ENCODE results near the gene CAPN13.

The CAPN13 gene

GRCh38 chr2:30761226-30761625 lies 46.0 kb downstream of the CAPN13 start:
- Histone ChIP-seq H3K27me3 (ENCODE audit: insufficient read depth, low read depth, severe bottlenecking) (no peaks in the 10 kb centered on the region), H3K4me3 (ENCODE audit: low read depth, low read length) (no peak overlapping the region), H3K9me3 (ENCODE audit: severe bottlenecking) (peaks cover 3% of the 10 kb centered on the region), H3K36me3 (no peaks in the 10 kb centered on the region), H3K27ac (no peak overlapping the region)
- no peak for DNase-seq
- TF ChIP-seq, protein P1, sequence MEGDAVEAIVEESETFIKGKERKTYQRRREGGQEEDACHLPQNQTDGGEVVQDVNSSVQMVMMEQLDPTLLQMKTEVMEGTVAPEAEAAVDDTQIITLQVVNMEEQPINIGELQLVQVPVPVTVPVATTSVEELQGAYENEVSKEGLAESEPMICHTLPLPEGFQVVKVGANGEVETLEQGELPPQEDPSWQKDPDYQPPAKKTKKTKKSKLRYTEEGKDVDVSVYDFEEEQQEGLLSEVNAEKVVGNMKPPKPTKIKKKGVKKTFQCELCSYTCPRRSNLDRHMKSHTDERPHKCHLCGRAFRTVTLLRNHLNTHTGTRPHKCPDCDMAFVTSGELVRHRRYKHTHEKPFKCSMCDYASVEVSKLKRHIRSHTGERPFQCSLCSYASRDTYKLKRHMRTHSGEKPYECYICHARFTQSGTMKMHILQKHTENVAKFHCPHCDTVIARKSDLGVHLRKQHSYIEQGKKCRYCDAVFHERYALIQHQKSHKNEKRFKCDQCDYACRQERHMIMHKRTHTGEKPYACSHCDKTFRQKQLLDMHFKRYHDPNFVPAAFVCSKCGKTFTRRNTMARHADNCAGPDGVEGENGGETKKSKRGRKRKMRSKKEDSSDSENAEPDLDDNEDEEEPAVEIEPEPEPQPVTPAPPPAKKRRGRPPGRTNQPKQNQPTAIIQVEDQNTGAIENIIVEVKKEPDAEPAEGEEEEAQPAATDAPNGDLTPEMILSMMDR (IDR thresholded peaks at IDR 0.05; ENCODE audit: low read depth, low read length): no peak

GRCh38 chr2:30759481-30759880 lies 47.8 kb downstream of the CAPN13 start:
- Histone ChIP-seq H3K36me3 (no peaks in the 10 kb centered on the region), H3K27me3 (ENCODE audit: insufficient read depth, low read depth, severe bottlenecking) (no peaks in the 10 kb centered on the region), H3K27ac (no peak overlapping the region), H3K4me3 (ENCODE audit: low read depth, low read length) (no peak overlapping the region), H3K9me3 (ENCODE audit: severe bottlenecking) (peaks cover 3% of the 10 kb centered on the region)
- TF ChIP-seq, protein P1 (IDR thresholded peaks at IDR 0.05; ENCODE audit: low read depth, low read length): no peak
- DNase-seq: no peak

DNA sequence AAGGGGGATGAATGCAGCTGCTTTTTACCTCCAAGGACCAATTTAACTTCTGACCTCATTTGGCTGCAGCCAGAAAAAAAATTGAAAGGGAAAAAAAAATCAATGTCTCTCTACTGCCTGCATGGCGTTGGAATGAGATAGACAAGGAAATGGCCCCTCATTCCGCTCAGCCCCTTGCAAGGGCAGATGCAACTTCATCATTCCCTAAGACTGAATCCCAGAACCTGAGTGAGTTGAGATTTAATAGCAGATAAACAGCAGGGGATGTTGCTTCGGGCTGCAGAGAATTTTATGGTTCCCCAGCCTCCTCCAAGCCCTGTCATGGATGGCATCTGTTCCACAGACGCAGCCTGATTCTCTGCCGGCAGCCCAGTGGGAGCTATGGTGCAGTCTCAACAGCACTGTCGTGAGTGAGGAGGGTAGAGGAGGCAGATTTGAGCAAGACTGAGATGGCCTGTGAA lies 49.0 kb downstream of the CAPN13 start:
- TF ChIP-seq, protein P1 (IDR thresholded peaks at IDR 0.05; ENCODE audit: low read depth, low read length): no peak
- Histone ChIP-seq H3K27ac (no peak overlapping the region), H3K4me3 (ENCODE audit: low read depth, low read length) (no peak overlapping the region), H3K36me3 (no peaks in the 10 kb centered on the region), H3K27me3 (ENCODE audit: insufficient read depth, low read depth, severe bottlenecking) (no peaks in the 10 kb centered on the region), H3K9me3 (ENCODE audit: severe bottlenecking) (peaks cover 3% of the 10 kb centered on the region)
- DNase-seq: no peak

- TF ChIP-seq, protein P1 (IDR thresholded peaks at IDR 0.05; ENCODE audit: low read depth, low read length): no peak
- Histone ChIP-seq H3K36me3 (no peaks in the 10 kb centered on the region), H3K4me3 (ENCODE audit: low read depth, low read length) (no peak overlapping the region), H3K27me3 (ENCODE audit: insufficient read depth, low read depth, severe bottlenecking) (no peaks in the 10 kb centered on the region), H3K9me3 (ENCODE audit: severe bottlenecking) (peaks cover 3% of the 10 kb centered on the region), H3K27ac (no peak overlapping the region)
- no peak for DNase-seq
Observed at GRCh38 chr2:30757749-30758148, 49.5 kb downstream of the CAPN13 start.

- H3K4me3 ChIP-seq (ENCODE audit: low read depth, low read length): no peak overlapping the region
- DNase-seq: no peak
- TF ChIP-seq, protein P1 (IDR thresholded peaks at IDR 0.05; ENCODE audit: low read depth, low read length): no peak
- no peaks in the 10 kb centered on the region for H3K27me3 ChIP-seq (ENCODE audit: insufficient read depth, low read depth, severe bottlenecking)
- H3K27ac ChIP-seq: no peak overlapping the region
- H3K36me3 ChIP-seq: no peaks in the 10 kb centered on the region
- H3K9me3 ChIP-seq (ENCODE audit: severe bottlenecking): peaks cover 3% of the 10 kb centered on the region
Observed at GRCh38 chr2:30756971-30757370, 50.3 kb downstream of the CAPN13 start.

- H3K27ac ChIP-seq: no peak overlapping the region
- H3K36me3 ChIP-seq: no peaks in the 10 kb centered on the region
- no peak overlapping the region for H3K4me3 ChIP-seq (ENCODE audit: low read depth, low read length)
- TF ChIP-seq, protein P1 (IDR thresholded peaks at IDR 0.05; ENCODE audit: low read depth, low read length): no peak
- H3K9me3 ChIP-seq (ENCODE audit: severe bottlenecking): no peaks in the 10 kb centered on the region
- H3K27me3 ChIP-seq (ENCODE audit: insufficient read depth, low read depth, severe bottlenecking): no peaks in the 10 kb centered on the region
- no peak for DNase-seq
Observed at GRCh38 chr2:30756051-30756719, 51.1 kb downstream of the CAPN13 start.

Measured in WERI-Rb-1 (cell line).